Muscle of leg (tissue), 11 donors: ENCODE results near the gene PIAS3. TPM values are rescaled to one million over a fixed set of nuclear protein-coding genes. Genes with fewer than 3 reads are reported as not detected.

Experiments used
- DNase-seq: peaks from one replicate; pipeline ENCODE4 v3.0.0; 2013
- H3K27ac ChIP-seq: one replicate; pipeline ENCODE4 v1.5.1; 2013; ENCODE audit warnings: mild to moderate bottlenecking, low read length, control low read depth
- H3K27me3 ChIP-seq: one replicate; pipeline ENCODE4 v1.6.1; 2013; ENCODE audit warnings: low read length; ENCODE audit not compliant: control insufficient read depth, insufficient read depth
- H3K36me3 ChIP-seq: one replicate; pipeline ENCODE4 v1.6.1; 2013; ENCODE audit warnings: low read length; ENCODE audit not compliant: control insufficient read depth, insufficient read depth
- H3K4me1 ChIP-seq: one replicate; pipeline ENCODE4 v1.6.1; 2013; ENCODE audit warnings: low read length; ENCODE audit not compliant: control insufficient read depth, insufficient read depth
- H3K4me3 ChIP-seq: one replicate; pipeline ENCODE4 v1.5.1; 2013; ENCODE audit warnings: low read length, control low read depth
- H3K9me3 ChIP-seq: replicated peaks from 2 replicates; pipeline ENCODE4 v1.6.1; 2013; ENCODE audit warnings: low read depth, low read length; ENCODE audit not compliant: control insufficient read depth
- WGBS: methylation state at CpG from one replicate; pipeline ENCODE4 v1.1.5; 2013; ENCODE audit warnings: missing lambda C conversion rate; ENCODE audit not compliant: insufficient coverage; 5-methylcytosine and 5-hydroxymethylcytosine counted together
- polyA plus RNA-seq, 8 donors: library from polyadenylated mRNA; unstranded; fragments of 120-200 nt; gene quantifications; one replicate each; pipeline versions ENCODE4 v1.2.1 to v1.2.3, GENCODE V29; 2013; ENCODE audit warnings: inconsistent platforms in 1 of 8, low replicate concordance in 1 of 8; ENCODE audit not compliant: insufficient read length in 8 of 8, insufficient read depth in 1 of 8
- total RNA-seq: library from RNA; stranded (reverse); fragments of 120-200 nt; gene quantifications from one replicate; pipeline ENCODE4 v1.2.4, GENCODE V29; 2013

Gene PIAS3
- total and polyA plus RNA-seq, 9 donors: 20.8 to 63.8 (median 46.7) TPM

GRCh38 chr1:145878724-145879123 is 19.8 kb upstream of the PIAS3 start:
- H3K27ac ChIP-seq: no peak overlapping the region
- no peaks in the 10 kb centered on the region for H3K4me1 ChIP-seq
- H3K36me3 ChIP-seq: no peaks in the 10 kb centered on the region
- no peak for DNase-seq
- H3K9me3 ChIP-seq: no peaks in the 10 kb centered on the region
- H3K27me3 ChIP-seq: peaks cover 13% of the 10 kb centered on the region
- no peak overlapping the region for H3K4me3 ChIP-seq
- WGBS: no CpG with 5 or more reads among the region's 2 CpGs

- DNase-seq: no peak
- H3K4me1 ChIP-seq: peaks cover 3% of the 10 kb centered on the region
- WGBS: 67% methylated on average over 7 of the region's 7 CpGs
Observed at GRCh38 chr1:145877923-145878486, 19.1 kb upstream of the PIAS3 start.

GRCh38 chr1:145874646-145875045 is 15.8 kb upstream of the PIAS3 start:
- Histone ChIP-seq H3K27ac (no peak overlapping the region), H3K36me3 (no peaks in the 10 kb centered on the region), H3K4me1 (peaks cover 17% of the 10 kb centered on the region), H3K4me3 (no peak overlapping the region), H3K9me3 (no peaks in the 10 kb centered on the region), H3K27me3 (peaks cover 24% of the 10 kb centered on the region)
- 91% methylated on average over 11 of the region's 12 CpGs for WGBS
- DNase-seq: no peak

More at GRCh38 chr1:145877923-145878486, 19.1 kb upstream of the PIAS3 start:
- H3K4me3 ChIP-seq: no peak overlapping the region
- H3K9me3 ChIP-seq: no peaks in the 10 kb centered on the region
- H3K27me3 ChIP-seq: peaks cover 18% of the 10 kb centered on the region
- no peaks in the 10 kb centered on the region for H3K36me3 ChIP-seq
- no peak overlapping the region for H3K27ac ChIP-seq

GRCh38 chr1:145871994-145872924 is 13.4 kb upstream of the PIAS3 start:
- Histone ChIP-seq H3K27ac (peak overlapping the region; percentile 88), H3K27me3 (peaks cover 22% of the 10 kb centered on the region), H3K4me3 (peak overlapping the region; percentile 46), H3K9me3 (no peaks in the 10 kb centered on the region), H3K36me3 (peaks cover 4% of the 10 kb centered on the region), H3K4me1 (peaks cover 17% of the 10 kb centered on the region)
- WGBS: 11% methylated on average over 44 of the region's 47 CpGs
- peak; percentile 75 for DNase-seq

- H3K27me3 ChIP-seq: peaks cover 12% of the 10 kb centered on the region
- H3K27ac ChIP-seq: no peak overlapping the region
- peaks cover 8% of the 10 kb centered on the region for H3K36me3 ChIP-seq
- no peak for DNase-seq
- peaks cover 23% of the 10 kb centered on the region for H3K4me1 ChIP-seq
- no peak overlapping the region for H3K4me3 ChIP-seq
- no peaks in the 10 kb centered on the region for H3K9me3 ChIP-seq
- 80% methylated on average over 2 of the region's 4 CpGs for WGBS
Observed at GRCh38 chr1:145868232-145868631, 9.4 kb upstream of the PIAS3 start.

- peaks cover 4% of the 10 kb centered on the region for H3K27me3 ChIP-seq
- H3K27ac ChIP-seq: peak overlapping the region; percentile 87
- H3K4me3 ChIP-seq: no peak overlapping the region
- H3K9me3 ChIP-seq: no peaks in the 10 kb centered on the region
- 38% methylated on average over 4 of the region's 5 CpGs for WGBS
- DNase-seq: peak; percentile 96
- peaks cover 8% of the 10 kb centered on the region for H3K36me3 ChIP-seq
- H3K4me1 ChIP-seq: peaks cover 11% of the 10 kb centered on the region
Observed at GRCh38 chr1:145863282-145864018, 4.6 kb upstream of the PIAS3 start.

- Histone ChIP-seq H3K36me3 (peaks cover 29% of the 10 kb centered on the region), H3K4me1 (peaks cover 21% of the 10 kb centered on the region), H3K4me3 (peak overlapping the region; percentile 95), H3K27ac (peak overlapping the region; percentile 99), H3K27me3 (no peaks in the 10 kb centered on the region), H3K9me3 (no peaks in the 10 kb centered on the region)
- DNase-seq: peak; percentile 98
- WGBS: 1% methylated on average over 30 of the region's 41 CpGs
Observed at GRCh38 chr1:145859491-145860023, 676 bp upstream of the PIAS3 start.

GRCh38 chr1:145858238-145858900 is 512 bp downstream of the PIAS3 start:
- Histone ChIP-seq H3K36me3 (peaks cover 41% of the 10 kb centered on the region), H3K27ac (peak overlapping the region; percentile 99), H3K9me3 (no peaks in the 10 kb centered on the region), H3K4me3 (peak overlapping the region; percentile 95), H3K27me3 (no peaks in the 10 kb centered on the region), H3K4me1 (peaks cover 15% of the 10 kb centered on the region)
- WGBS: 0% methylated on average over 19 of the region's 35 CpGs
- no peak for DNase-seq

GRCh38 chr1:145857170-145857569 is 1.7 kb downstream of the PIAS3 start:
- Histone ChIP-seq H3K27me3 (no peaks in the 10 kb centered on the region), H3K4me3 (no peak overlapping the region), H3K27ac (no peak overlapping the region), H3K36me3 (peaks cover 52% of the 10 kb centered on the region), H3K4me1 (peaks cover 15% of the 10 kb centered on the region), H3K9me3 (no peaks in the 10 kb centered on the region)
- 77% methylated on average over 2 of the region's 4 CpGs for WGBS
- DNase-seq: no peak
